Peyer's patch (tissue), 4 donors: ENCODE data around the gene PAN3. TPM values are rescaled to one million over a fixed set of nuclear protein-coding genes. Genes with fewer than 3 reads are reported as not detected.

ENCODE experiments used
- DNase-seq, 3 donors: peaks; one replicate each; pipeline ENCODE4 v3.0.0-alpha.2; 2017 to 2019
- H3K27ac ChIP-seq, 4 donors: fragments of 200-600 bp; sonication (generic); one replicate each; pipeline ENCODE4 v1.5.1; 2016 to 2019
- H3K27me3 ChIP-seq, 2 donors: fragments of 200-600 bp; sonication (generic); one replicate each; pipeline ENCODE4 v1.5.1; 2019
- H3K36me3 ChIP-seq, 3 donors: fragments of 200-600 bp; sonication (generic); one replicate each; pipeline ENCODE4 v1.5.1; 2016 to 2019
- H3K4me1 ChIP-seq, 4 donors: fragments of 200-600 bp; sonication (generic); one replicate each; pipeline ENCODE4 v1.5.1; 2016 to 2019
- H3K4me3 ChIP-seq, 4 donors: fragments of 200-600 bp; sonication (generic); 1 replicate in 3 of 4; 2 replicates in 1 of 4; pipeline ENCODE4 v1.5.1; 2016 to 2019; ENCODE audit warnings: mild to moderate bottlenecking in 1 of 4
- H3K9me3 ChIP-seq, 4 donors: fragments of 200-600 bp; sonication (generic); one replicate each; pipeline ENCODE4 v1.5.1; 2016 to 2019; ENCODE audit warnings: mild to moderate bottlenecking in 1 of 4
- CTCF ChIP-seq, 6 experiments: fragments of 450-650 bp in 4 of 6; fragments of 200-600 bp in 2 of 6; sonication (generic) in 1 of 6; IDR thresholded peaks; one replicate each; pipeline ENCODE4 v1.5.1; 2017 to 2019; ENCODE audit warnings: antibody characterized with exemption in 6 of 6, mild to moderate bottlenecking in 3 of 6, moderate library complexity in 1 of 6
- POLR2A ChIP-seq, 2 donors: fragments of 450-650 bp; IDR thresholded peaks; one replicate each; pipeline ENCODE4 v1.5.1; 2017; ENCODE audit warnings: antibody characterized with exemption in 2 of 2, mild to moderate bottlenecking in 2 of 2, moderate library complexity in 2 of 2
- total RNA-seq, 4 donors: library from RNA; depleted of rRNA; stranded (reverse); fragments of >200 nt; gene quantifications; one replicate each; pipeline ENCODE4 v1.1.0, GENCODE V29; 2016

Gene PAN3
- total RNA-seq, 4 donors from 2014 or later: 30.6 to 67.7 (median 48.5) TPM

GRCh38 chr13:28273919-28274318 lies 135.6 kb downstream of the PAN3 start:
- Histone ChIP-seq H3K4me1 (no peaks in the 10 kb centered on the region), H3K36me3 (peaks cover 0 to 54% (median 0%) of the 10 kb centered on the region in 3 donors), H3K27me3 (no peaks in the 10 kb centered on the region), H3K4me3 (no peak overlapping the region), H3K27ac (no peak overlapping the region), H3K9me3 (no peaks in the 10 kb centered on the region)
- TF ChIP-seq CTCF (IDR thresholded peaks at IDR 0.05) (no peak), POLR2A (IDR thresholded peaks at IDR 0.05) (no peak)
- DNase-seq: no peak

- Histone ChIP-seq H3K9me3 (no peaks in the 10 kb centered on the region), H3K27me3 (no peaks in the 10 kb centered on the region), H3K4me3 (no peak overlapping the region), H3K27ac (no peak overlapping the region), H3K36me3 (peaks cover 0 to 59% (median 0%) of the 10 kb centered on the region in 3 donors), H3K4me1 (no peaks in the 10 kb centered on the region)
- TF ChIP-seq CTCF (IDR thresholded peaks at IDR 0.05) (no peak), POLR2A (IDR thresholded peaks at IDR 0.05) (no peak)
- DNase-seq: no peak
These were observed 144.1 kb downstream of the PAN3 start for GRCh38 chr13:28282451-28282850.

- peaks cover 0 to 61% (median 0%) of the 10 kb centered on the region in 3 donors for H3K36me3 ChIP-seq
These were observed 145.3 kb downstream of the PAN3 start for GRCh38 chr13:28283600-28283999.

GRCh38 chr13:28286263-28286662 lies 147.9 kb downstream of the PAN3 start:
- no peak for DNase-seq
- Histone ChIP-seq H3K27me3 (no peaks in the 10 kb centered on the region), H3K36me3 (peaks cover 0 to 58% (median 0%) of the 10 kb centered on the region in 3 donors), H3K4me1 (no peaks in the 10 kb centered on the region), H3K4me3 (no peak overlapping the region), H3K9me3 (no peaks in the 10 kb centered on the region), H3K27ac (no peak overlapping the region)
- TF ChIP-seq CTCF (IDR thresholded peaks at IDR 0.05) (no peak), POLR2A (IDR thresholded peaks at IDR 0.05) (no peak)

More at GRCh38 chr13:28283600-28283999, 145.3 kb downstream of the PAN3 start:
- no peak overlapping the region for H3K4me3 ChIP-seq
- DNase-seq: no peak
- H3K4me1 ChIP-seq: no peaks in the 10 kb centered on the region
- no peak for TF ChIP-seq POLR2A (IDR thresholded peaks at IDR 0.05)
- TF ChIP-seq CTCF (IDR thresholded peaks at IDR 0.05): no peak
- H3K27me3 ChIP-seq: no peaks in the 10 kb centered on the region
- H3K27ac ChIP-seq: no peak overlapping the region
- H3K9me3 ChIP-seq: no peaks in the 10 kb centered on the region

- H3K4me3 ChIP-seq: no peak overlapping the region
- no peaks in the 10 kb centered on the region for H3K4me1 ChIP-seq
- no peaks in the 10 kb centered on the region for H3K9me3 ChIP-seq
- DNase-seq: no peak
- TF ChIP-seq POLR2A (IDR thresholded peaks at IDR 0.05) (no peak), CTCF (IDR thresholded peaks at IDR 0.05) (no peak)
- H3K27me3 ChIP-seq: no peaks in the 10 kb centered on the region
- no peak overlapping the region for H3K27ac ChIP-seq
- H3K36me3 ChIP-seq: peaks cover 0 to 18% (median 0%) of the 10 kb centered on the region in 3 donors
These were observed 159.0 kb downstream of the PAN3 start for GRCh38 chr13:28297341-28297740.

GRCh38 chr13:28299916-28300315 lies 161.6 kb downstream of the PAN3 start:
- Histone ChIP-seq H3K27me3 (no peaks in the 10 kb centered on the region), H3K4me3 (no peak overlapping the region), H3K27ac (no peak overlapping the region), H3K9me3 (no peaks in the 10 kb centered on the region), H3K36me3 (no peaks in the 10 kb centered on the region), H3K4me1 (no peaks in the 10 kb centered on the region)
- TF ChIP-seq POLR2A (IDR thresholded peaks at IDR 0.05) (no peak), CTCF (IDR thresholded peaks at IDR 0.05) (no peak)
- DNase-seq: no peak
